Panc1 (cell line): Measurements from ENCODE around the gene GRK1. TPM values are rescaled to one million over a fixed set of nuclear protein-coding genes. Genes with fewer than 3 reads are reported as not detected.

Experiments used
- ATAC-seq: fragments of 200-7000 bp; cut with Tn5 transposase; 2 replicates; pipeline ENCODE4 v1.9.1; 2020; ENCODE audit warnings: mild to moderate bottlenecking, moderate library complexity
- BruUV-seq: library from RNA; stranded (reverse); fragments of 400-500 nt; replicated peaks from 2 replicates; lab custom pipeline; 2021; lab: Mats Ljungman, UMichigan
- CTCF ChIA-PET: fragments of 300-600 bp; sonication (Branson Sonifier 250); formaldehyde crosslinking; loops from one replicate; lab custom pipeline; 2022; ENCODE audit warnings: antibody characterized with exemption; lab: Charles Lee
- POLR2A ChIA-PET: fragments of 300-600 bp; sonication (Branson Sonifier 250); formaldehyde crosslinking; loops from one replicate; lab custom pipeline; 2022; ENCODE audit warnings: antibody characterized with exemption; lab: Charles Lee
- DNase-seq: peaks from one replicate; pipeline ENCODE4 v3.0.0-alpha.2; 2010; ENCODE audit warnings: low read depth, low spot score
- H3K27ac ChIP-seq: 2 replicates; pipeline ENCODE4 v1.5.1; 2011; ENCODE audit warnings: mild to moderate bottlenecking, low read length, inconsistent platforms
- H3K27me3 ChIP-seq: fragments of 200-500 bp; sonication (Bioruptor generic); 2 replicates; pipeline ENCODE4 v1.6.0; 2014; ENCODE audit warnings: low read length, inconsistent platforms; ENCODE audit not compliant: control insufficient read depth, insufficient read depth
- H3K36me3 ChIP-seq: fragments of 200-500 bp; sonication (Bioruptor generic); 2 replicates; pipeline ENCODE4 v1.5.1; 2014; ENCODE audit warnings: inconsistent platforms, mild to moderate bottlenecking, low read length, moderate library complexity; ENCODE audit not compliant: control insufficient read depth, insufficient read depth
- H3K4me1 ChIP-seq: 2 replicates; pipeline ENCODE4 v1.5.1; 2011; ENCODE audit warnings: inconsistent platforms, mild to moderate bottlenecking, low read length, moderate library complexity; ENCODE audit not compliant: control insufficient read depth, insufficient read depth
- H3K4me3 ChIP-seq, 2 experiments: 2 replicates each; pipeline ENCODE4 v1.5.1; 2011 to 2012; ENCODE audit warnings: low read depth in 2 of 2, low read length in 2 of 2, mild to moderate bottlenecking in 2 of 2, inconsistent platforms in 1 of 2, moderate library complexity in 1 of 2
- H3K9me3 ChIP-seq: fragments of 200-500 bp; sonication (Bioruptor generic); 2 replicates; pipeline ENCODE4 v1.5.1; 2014; ENCODE audit warnings: low read depth, mild to moderate bottlenecking, inconsistent platforms, low read length, moderate library complexity; ENCODE audit not compliant: control insufficient read depth, insufficient read depth
- POLR2AphosphoS5 ChIP-seq: IDR thresholded peaks from 2 replicates; pipeline ENCODE4 v1.6.1; 2012; ENCODE audit warnings: mild to moderate bottlenecking, low read depth, low read length, moderate library complexity
- SIN3A ChIP-seq: IDR thresholded peaks from 2 replicates; pipeline ENCODE4 v1.6.1; 2012; ENCODE audit warnings: low read depth, mild to moderate bottlenecking, low read length, moderate library complexity, borderline replicate concordance; ENCODE audit not compliant: insufficient read depth
- TCF7L2 ChIP-seq: IDR thresholded peaks from 2 replicates; pipeline ENCODE4 v1.6.1; 2011; ENCODE audit warnings: mild to moderate bottlenecking, low read depth, low read length, inconsistent platforms
- in situ Hi-C: cut with HindIII; loops from 2 replicates; pipeline ENCODE4 v1.10.0; 2016; ENCODE audit warnings: low sequenced_read_pairs, low pct_unique_long_range_greater_than_20kb
- intact Hi-C: fragments of 100-400 bp; cut with micrococcal nuclease; formaldehyde crosslinking; loops from one replicate; pipeline ENCODE4 v1.10.0; 2022; ENCODE audit not compliant: unreplicated experiment
- total RNA-seq: library from RNA; stranded (reverse); gene quantifications from one replicate; pipeline ENCODE4 v1.2.1, GENCODE V29; 2021; ENCODE audit not compliant: unreplicated experiment
- TF ChIP-seq, protein P1 (sequence below), 2 experiments: IDR thresholded peaks; 2 replicates each; pipeline ENCODE4 v1.6.1; 2011 to 2012; ENCODE audit warnings: low read depth in 2 of 2, control low read depth in 1 of 2, low read length in 1 of 2, mild to moderate bottlenecking in 1 of 2, moderate library complexity in 1 of 2; ENCODE audit not compliant: insufficient read depth in 1 of 2
- TF ChIP-seq, protein P2 (sequence below): fragments of 450-650 bp; IDR thresholded peaks from 2 replicates; pipeline ENCODE4 v1.5.1; 2017; ENCODE audit warnings: mild to moderate bottlenecking

Gene GRK1
- total RNA-seq, 1 experiment from 2014 or later = 1.8 TPM

DNA sequence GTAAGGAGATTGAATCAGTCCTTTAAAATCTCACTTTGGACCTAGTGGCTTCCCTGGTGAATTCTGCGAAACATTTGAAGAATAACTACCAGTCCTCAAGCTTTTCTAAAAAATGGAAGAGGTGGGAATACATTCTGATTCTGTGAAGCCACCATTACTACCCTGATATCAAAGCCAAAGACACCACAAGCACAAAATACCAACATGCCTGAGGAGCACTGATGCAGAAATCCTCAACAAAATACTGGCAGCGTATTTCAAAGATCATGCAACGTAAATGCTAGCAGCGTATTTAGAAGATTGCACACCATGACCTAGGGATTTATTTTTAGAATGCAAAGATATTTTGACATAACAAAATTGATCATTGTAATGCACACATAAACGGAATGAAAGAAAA lies 23.4 kb upstream of the GRK1 start:
- intact Hi-C loops = no loop called here
- in situ Hi-C loops = no loop called here
- no peaks in the 10 kb centered on the region for H3K9me3 ChIP-seq
- TF ChIP-seq TCF7L2 (no peak), SIN3A (no peak), POLR2AphosphoS5 (no peak)
- TF ChIP-seq, protein P1, sequence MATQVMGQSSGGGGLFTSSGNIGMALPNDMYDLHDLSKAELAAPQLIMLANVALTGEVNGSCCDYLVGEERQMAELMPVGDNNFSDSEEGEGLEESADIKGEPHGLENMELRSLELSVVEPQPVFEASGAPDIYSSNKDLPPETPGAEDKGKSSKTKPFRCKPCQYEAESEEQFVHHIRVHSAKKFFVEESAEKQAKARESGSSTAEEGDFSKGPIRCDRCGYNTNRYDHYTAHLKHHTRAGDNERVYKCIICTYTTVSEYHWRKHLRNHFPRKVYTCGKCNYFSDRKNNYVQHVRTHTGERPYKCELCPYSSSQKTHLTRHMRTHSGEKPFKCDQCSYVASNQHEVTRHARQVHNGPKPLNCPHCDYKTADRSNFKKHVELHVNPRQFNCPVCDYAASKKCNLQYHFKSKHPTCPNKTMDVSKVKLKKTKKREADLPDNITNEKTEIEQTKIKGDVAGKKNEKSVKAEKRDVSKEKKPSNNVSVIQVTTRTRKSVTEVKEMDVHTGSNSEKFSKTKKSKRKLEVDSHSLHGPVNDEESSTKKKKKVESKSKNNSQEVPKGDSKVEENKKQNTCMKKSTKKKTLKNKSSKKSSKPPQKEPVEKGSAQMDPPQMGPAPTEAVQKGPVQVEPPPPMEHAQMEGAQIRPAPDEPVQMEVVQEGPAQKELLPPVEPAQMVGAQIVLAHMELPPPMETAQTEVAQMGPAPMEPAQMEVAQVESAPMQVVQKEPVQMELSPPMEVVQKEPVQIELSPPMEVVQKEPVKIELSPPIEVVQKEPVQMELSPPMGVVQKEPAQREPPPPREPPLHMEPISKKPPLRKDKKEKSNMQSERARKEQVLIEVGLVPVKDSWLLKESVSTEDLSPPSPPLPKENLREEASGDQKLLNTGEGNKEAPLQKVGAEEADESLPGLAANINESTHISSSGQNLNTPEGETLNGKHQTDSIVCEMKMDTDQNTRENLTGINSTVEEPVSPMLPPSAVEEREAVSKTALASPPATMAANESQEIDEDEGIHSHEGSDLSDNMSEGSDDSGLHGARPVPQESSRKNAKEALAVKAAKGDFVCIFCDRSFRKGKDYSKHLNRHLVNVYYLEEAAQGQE (IDR thresholded peaks at IDR 0.05; ENCODE audit: insufficient read depth in 1 of 2, low read depth in 2 of 2, low read length in 1 of 2) = no peak
- TF ChIP-seq, protein P2, sequence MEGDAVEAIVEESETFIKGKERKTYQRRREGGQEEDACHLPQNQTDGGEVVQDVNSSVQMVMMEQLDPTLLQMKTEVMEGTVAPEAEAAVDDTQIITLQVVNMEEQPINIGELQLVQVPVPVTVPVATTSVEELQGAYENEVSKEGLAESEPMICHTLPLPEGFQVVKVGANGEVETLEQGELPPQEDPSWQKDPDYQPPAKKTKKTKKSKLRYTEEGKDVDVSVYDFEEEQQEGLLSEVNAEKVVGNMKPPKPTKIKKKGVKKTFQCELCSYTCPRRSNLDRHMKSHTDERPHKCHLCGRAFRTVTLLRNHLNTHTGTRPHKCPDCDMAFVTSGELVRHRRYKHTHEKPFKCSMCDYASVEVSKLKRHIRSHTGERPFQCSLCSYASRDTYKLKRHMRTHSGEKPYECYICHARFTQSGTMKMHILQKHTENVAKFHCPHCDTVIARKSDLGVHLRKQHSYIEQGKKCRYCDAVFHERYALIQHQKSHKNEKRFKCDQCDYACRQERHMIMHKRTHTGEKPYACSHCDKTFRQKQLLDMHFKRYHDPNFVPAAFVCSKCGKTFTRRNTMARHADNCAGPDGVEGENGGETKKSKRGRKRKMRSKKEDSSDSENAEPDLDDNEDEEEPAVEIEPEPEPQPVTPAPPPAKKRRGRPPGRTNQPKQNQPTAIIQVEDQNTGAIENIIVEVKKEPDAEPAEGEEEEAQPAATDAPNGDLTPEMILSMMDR = no peak
- no peak overlapping the region for H3K4me3 ChIP-seq
- peaks cover 3% of the 10 kb centered on the region; the same call in 1 of the 2 replicates for H3K36me3 ChIP-seq
- no peak overlapping the region for H3K27ac ChIP-seq
- DNase-seq (no peak), ATAC-seq (no peak)
- peaks cover 14% of the 10 kb centered on the region for H3K4me1 ChIP-seq
- ChIA-PET POLR2A (no interaction called here), CTCF (no interaction called here)
- BruUV-seq = no TSS peak
- H3K27me3 ChIP-seq = no peaks in the 10 kb centered on the region

DNA sequence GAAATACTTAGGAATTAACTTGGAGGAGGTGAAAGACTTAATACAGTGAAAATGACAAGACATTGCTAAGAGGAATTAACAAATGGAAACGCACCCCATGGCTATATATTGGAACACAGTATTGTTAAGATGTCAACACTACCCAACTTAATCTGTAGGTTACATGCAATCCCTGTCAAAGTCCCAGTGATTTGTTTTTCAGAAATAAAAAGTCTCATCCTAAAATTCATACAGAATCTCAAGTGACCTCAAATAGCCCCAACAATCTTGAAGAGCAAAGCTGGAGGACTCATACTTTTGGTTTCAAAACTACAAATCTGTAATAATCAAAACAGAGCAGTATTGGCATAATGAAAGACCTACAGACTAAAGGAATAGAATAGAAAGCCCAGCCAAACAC lies 22.2 kb upstream of the GRK1 start:
- no peaks in the 10 kb centered on the region for H3K9me3 ChIP-seq

DNA sequence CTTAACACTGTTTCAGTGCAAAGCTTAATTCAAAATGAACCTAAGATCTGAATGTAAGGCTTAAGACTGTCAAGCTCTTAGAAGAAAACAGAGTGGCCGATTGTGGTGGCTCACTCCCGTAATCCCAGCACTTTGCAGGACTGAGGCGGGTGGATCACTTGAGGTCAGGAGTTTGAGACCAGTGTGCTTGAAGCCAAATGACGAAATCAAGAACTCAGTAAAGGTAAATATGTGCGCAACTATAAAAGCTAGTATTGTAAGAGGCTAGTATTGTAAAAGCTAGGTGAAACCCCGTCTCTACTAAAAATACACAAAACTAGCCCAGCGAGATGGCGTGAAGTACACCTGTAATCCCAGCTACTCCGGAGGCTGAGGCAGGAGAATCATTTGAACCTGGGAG lies 21.7 kb upstream of the GRK1 start:
- CTCF ChIA-PET = no interaction called here
- Histone ChIP-seq H3K36me3 (peaks cover 3% of the 10 kb centered on the region; the same call in 1 of the 2 replicates), H3K4me1 (peaks cover 14% of the 10 kb centered on the region), H3K27ac (no peak overlapping the region), H3K4me3 (no peak overlapping the region), H3K27me3 (no peaks in the 10 kb centered on the region), H3K9me3 (no peaks in the 10 kb centered on the region)
- TF ChIP-seq TCF7L2 (no peak), POLR2AphosphoS5 (no peak), SIN3A (no peak)
- TF ChIP-seq, protein P1 (IDR thresholded peaks at IDR 0.05; ENCODE audit: insufficient read depth in 1 of 2, low read depth in 2 of 2, low read length in 1 of 2) = no peak
- TF ChIP-seq, protein P2 = no peak
- intact Hi-C loops (no loop called here), in situ Hi-C loops (no loop called here)
- POLR2A ChIA-PET = no interaction called here
- BruUV-seq = no TSS peak
- DNase-seq (no peak), ATAC-seq (no peak)

More for the DNA sequence above, 22.2 kb upstream of the GRK1 start:
- ATAC-seq = no peak
- in situ Hi-C loops = no loop called here
- TF ChIP-seq TCF7L2 (no peak), POLR2AphosphoS5 (no peak)
- POLR2A ChIA-PET = interaction anchor here (0.5 kb wide), 1 partner anchor 135 kb away, joined by 3 read pairs; no protein-coding TSS in a partner anchor
- no peak overlapping the region for H3K27ac ChIP-seq
- CTCF ChIA-PET = no interaction called here
- H3K36me3 ChIP-seq = peaks cover 3% of the 10 kb centered on the region; the same call in 1 of the 2 replicates
- peaks cover 14% of the 10 kb centered on the region for H3K4me1 ChIP-seq
- intact Hi-C loops = no loop called here
- no peaks in the 10 kb centered on the region for H3K27me3 ChIP-seq
- H3K4me3 ChIP-seq = no peak overlapping the region
- DNase-seq = no peak
- no TSS peak for BruUV-seq
